ENCODE results near the gene BICRAL.

The BICRAL gene

DNA sequence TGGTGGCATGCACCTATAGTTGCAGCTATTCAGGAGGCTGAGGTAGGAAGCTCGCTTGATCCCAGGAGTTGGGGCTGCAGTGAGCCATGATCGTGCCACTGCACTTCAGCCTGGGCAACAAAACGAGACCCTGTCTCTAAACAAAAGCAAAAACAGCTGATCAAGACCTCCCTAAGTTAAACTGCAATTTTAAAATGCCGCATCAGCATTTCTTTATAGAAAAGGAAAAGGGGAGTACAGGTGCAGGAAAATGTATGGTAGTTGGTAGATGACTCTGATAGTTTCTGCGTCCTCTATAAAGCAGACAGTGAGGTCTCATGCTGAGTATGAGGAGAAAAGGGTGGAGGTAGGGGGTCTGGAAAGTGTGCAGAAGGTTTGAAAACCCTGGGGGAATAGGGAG, 27.1 kb upstream of the BICRAL start:
- TF ChIP-seq GATA2 (IDR thresholded peaks at IDR 0.05; ENCODE audit: low read depth, low read length) (no peak), GATA3 (IDR thresholded peaks at IDR 0.05; ENCODE audit: low read depth, low read length) (no peak)

GRCh38 chr6:42756722-42757121, 25.1 kb upstream of the BICRAL start:
- TF ChIP-seq GATA3 (IDR thresholded peaks at IDR 0.05; ENCODE audit: low read depth, low read length) (no peak), GATA2 (IDR thresholded peaks at IDR 0.05; ENCODE audit: low read depth, low read length) (no peak)

GRCh38 chr6:42758756-42759430, 23.0 kb upstream of the BICRAL start:
- TF ChIP-seq GATA2 (IDR thresholded peaks at IDR 0.05; ENCODE audit: low read depth, low read length) (no peak), GATA3 (IDR thresholded peaks at IDR 0.05; ENCODE audit: low read depth, low read length) (no peak)

- TF ChIP-seq GATA2 (IDR thresholded peaks at IDR 0.05; ENCODE audit: low read depth, low read length) (no peak), GATA3 (IDR thresholded peaks at IDR 0.05; ENCODE audit: low read depth, low read length) (no peak)
These were observed 20.4 kb upstream of the BICRAL start for GRCh38 chr6:42761287-42762067.

GRCh38 chr6:42762426-42762859, 19.4 kb upstream of the BICRAL start:
- TF ChIP-seq GATA2 (IDR thresholded peaks at IDR 0.05; ENCODE audit: low read depth, low read length): no peak
- TF ChIP-seq GATA3 (IDR thresholded peaks at IDR 0.05; ENCODE audit: low read depth, low read length): no peak

DNA sequence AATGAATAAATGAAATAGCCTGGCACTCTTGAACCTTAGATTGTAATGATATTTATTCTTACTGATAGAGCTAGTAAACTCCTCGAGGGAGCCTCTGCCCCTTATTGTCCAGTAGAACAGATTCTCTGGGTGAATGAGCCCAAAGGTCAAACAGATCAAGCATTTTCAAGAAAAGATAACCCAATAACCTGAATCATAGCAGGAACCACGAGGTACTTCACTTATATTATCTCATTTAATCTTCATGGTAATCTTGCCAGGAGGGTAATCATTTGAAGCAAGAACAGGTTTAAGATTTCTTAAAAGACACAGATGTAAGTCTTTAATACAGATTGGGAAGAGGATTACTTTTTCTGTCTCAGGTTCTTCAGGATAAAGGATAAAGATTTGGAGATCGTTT, 18.9 kb upstream of the BICRAL start:
- TF ChIP-seq GATA3 (IDR thresholded peaks at IDR 0.05; ENCODE audit: low read depth, low read length): no peak
- TF ChIP-seq GATA2 (IDR thresholded peaks at IDR 0.05; ENCODE audit: low read depth, low read length): no peak

DNA sequence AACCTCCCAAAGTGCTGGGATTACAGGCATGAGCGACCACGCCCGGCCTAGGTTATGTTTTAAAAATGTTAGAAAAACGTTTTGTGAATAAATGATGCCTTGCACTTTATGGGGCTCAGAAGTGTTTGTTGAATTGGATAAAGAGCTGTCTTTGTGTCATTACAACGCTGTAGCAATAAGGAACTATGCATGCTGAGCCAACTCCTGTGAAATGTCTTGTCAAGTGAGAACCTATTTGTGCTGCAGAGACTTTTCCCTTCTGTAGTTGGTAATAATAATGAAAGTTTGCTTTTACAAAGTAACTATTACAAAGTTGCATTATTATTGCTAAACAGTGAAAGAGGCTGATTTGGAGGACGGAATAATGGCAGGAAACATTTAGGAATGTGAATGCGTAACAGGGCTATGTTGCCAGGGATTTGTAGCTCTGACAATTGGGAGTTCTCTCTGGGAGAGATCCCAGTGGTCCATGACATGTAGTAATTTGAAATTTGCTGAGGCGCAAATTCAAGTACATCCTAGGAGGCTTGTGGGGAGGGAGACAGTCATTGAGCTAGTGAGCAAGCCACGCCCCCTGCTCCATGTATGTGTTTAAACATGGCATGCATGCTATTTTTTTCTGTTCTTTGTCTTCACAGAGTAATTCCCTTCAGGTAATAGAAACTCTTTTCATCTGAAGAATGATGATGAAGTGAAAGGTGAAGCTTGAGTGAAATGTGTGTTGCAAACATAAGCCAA, 16.8 kb upstream of the BICRAL start:
- TF ChIP-seq GATA2 (IDR thresholded peaks at IDR 0.05; ENCODE audit: low read depth, low read length) (no peak), GATA3 (IDR thresholded peaks at IDR 0.05; ENCODE audit: low read depth, low read length) (no peak)

- TF ChIP-seq GATA3 (IDR thresholded peaks at IDR 0.05; ENCODE audit: low read depth, low read length): no peak
- no peak for TF ChIP-seq GATA2 (IDR thresholded peaks at IDR 0.05; ENCODE audit: low read depth, low read length)
These were observed 15.6 kb upstream of the BICRAL start for GRCh38 chr6:42766163-42766670.

DNA sequence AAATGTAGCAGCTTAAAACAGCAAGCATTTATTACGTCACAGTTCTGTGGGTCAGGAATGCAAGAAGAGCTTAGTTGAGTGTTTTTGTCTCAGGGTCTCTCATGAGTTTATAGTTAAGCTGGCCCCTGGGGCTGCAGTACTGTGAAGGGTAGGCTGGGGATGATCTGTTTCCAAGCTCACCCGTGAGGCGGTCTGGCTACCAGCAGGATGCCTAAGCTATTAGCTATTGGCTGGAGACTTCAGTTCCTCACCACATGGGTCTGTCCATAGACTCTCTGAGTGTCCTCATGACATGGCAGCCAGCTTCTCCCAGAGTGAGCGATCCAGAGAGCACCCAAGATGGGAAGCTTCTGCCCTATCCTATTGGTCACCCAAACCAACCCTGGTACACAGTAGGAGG, 12.8 kb upstream of the BICRAL start:
- TF ChIP-seq GATA2 (IDR thresholded peaks at IDR 0.05; ENCODE audit: low read depth, low read length): no peak
- no peak for TF ChIP-seq GATA3 (IDR thresholded peaks at IDR 0.05; ENCODE audit: low read depth, low read length)

- no peak for TF ChIP-seq GATA3 (IDR thresholded peaks at IDR 0.05; ENCODE audit: low read depth, low read length)
- TF ChIP-seq GATA2 (IDR thresholded peaks at IDR 0.05; ENCODE audit: low read depth, low read length): no peak
These were observed 12.0 kb upstream of the BICRAL start for GRCh38 chr6:42769836-42770235.

GRCh38 chr6:42771741-42772100, 10.1 kb upstream of the BICRAL start:
- TF ChIP-seq GATA3 (IDR thresholded peaks at IDR 0.05; ENCODE audit: low read depth, low read length) (no peak), GATA2 (IDR thresholded peaks at IDR 0.05; ENCODE audit: low read depth, low read length) (no peak)

- no peak for TF ChIP-seq GATA2 (IDR thresholded peaks at IDR 0.05; ENCODE audit: low read depth, low read length)
- no peak for TF ChIP-seq GATA3 (IDR thresholded peaks at IDR 0.05; ENCODE audit: low read depth, low read length)
These were observed 7.7 kb upstream of the BICRAL start for GRCh38 chr6:42774201-42774600.

GRCh38 chr6:42777126-42777822, 4.6 kb upstream of the BICRAL start:
- TF ChIP-seq GATA2 (IDR thresholded peaks at IDR 0.05; ENCODE audit: low read depth, low read length) (no peak), GATA3 (IDR thresholded peaks at IDR 0.05; ENCODE audit: low read depth, low read length) (no peak)

DNA sequence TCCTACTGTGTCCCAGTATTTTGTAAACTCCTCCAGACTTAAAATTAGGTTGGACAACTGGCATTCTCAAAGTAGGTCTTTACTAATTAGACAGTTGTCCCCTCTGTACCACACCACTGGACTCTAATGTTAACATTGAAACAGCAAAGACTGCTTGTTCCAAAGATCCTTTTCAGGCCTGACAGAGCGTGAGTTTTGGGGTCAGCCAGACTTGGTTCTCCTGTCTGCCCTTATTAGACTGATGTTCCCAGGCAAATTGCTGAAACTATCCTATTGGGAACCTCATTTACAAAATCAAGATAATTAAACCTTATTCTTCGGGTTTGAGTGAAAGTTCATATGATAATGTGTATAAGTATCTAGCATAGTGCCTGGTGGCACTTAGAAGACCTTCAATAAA, 3.7 kb upstream of the BICRAL start:
- TF ChIP-seq GATA3 (IDR thresholded peaks at IDR 0.05; ENCODE audit: low read depth, low read length) (no peak), GATA2 (IDR thresholded peaks at IDR 0.05; ENCODE audit: low read depth, low read length) (no peak)

Data from SH-SY5Y (cell line).